Measurements from ENCODE around the gene SHISAL1. TPM values are rescaled to one million over a fixed set of nuclear protein-coding genes. Genes with fewer than 3 reads are reported as not detected.

The SHISAL1 gene
- total and polyA plus RNA-seq, 11 donors: 0.32 to 1.5 (median 0.85) TPM

GRCh38 chr22:44270556-44270880, 42.2 kb downstream of the SHISAL1 start:
- WGBS, 4 donors: 85 to 92% (median 89%) methylated on average over 8 to 9 of the region's 9 CpGs
- peaks cover 0 to 4% (median 0%) of the 10 kb centered on the region in 9 donors for H3K27me3 ChIP-seq

GRCh38 chr22:44269757-44270555, 42.8 kb downstream of the SHISAL1 start:
- Histone ChIP-seq H3K4me1 (peaks cover 0 to 6% (median 0%) of the 10 kb centered on the region in 12 donors), H3K36me3 (no peaks in the 10 kb centered on the region), H3K27ac (no peak overlapping the region), H3K9me3 (no peaks in the 10 kb centered on the region), H3K4me3 (no peak overlapping the region), H3K27me3 (peaks cover 0 to 4% (median 0%) of the 10 kb centered on the region in 9 donors)
- 77 to 84% (median 80%) methylated on average over 17 of the region's 17 CpGs for WGBS, 4 donors
- ATAC-seq: peak in 1 of 4 donors; percentile 7
- peak in 3 of 5 donors; percentile 10 to 39 (median 13) for DNase-seq
- intact Hi-C loops (cut with DNase I): no loop called here
- TF ChIP-seq CTCF (IDR thresholded peaks at IDR 0.05) (no peak), POLR2A (IDR thresholded peaks at IDR 0.05) (no peak)

More at GRCh38 chr22:44270556-44270880, 42.2 kb downstream of the SHISAL1 start:
- no peaks in the 10 kb centered on the region for H3K36me3 ChIP-seq
- ATAC-seq (no peak), DNase-seq (peak in 3 of 5 donors; percentile 9 to 26 (median 15))
- H3K9me3 ChIP-seq: no peaks in the 10 kb centered on the region
- H3K4me1 ChIP-seq: peaks cover 0 to 6% (median 0%) of the 10 kb centered on the region in 12 donors
- TF ChIP-seq CTCF (IDR thresholded peaks at IDR 0.05) (no peak), POLR2A (IDR thresholded peaks at IDR 0.05) (no peak)
- no peak overlapping the region for H3K4me3 ChIP-seq
- no peak overlapping the region for H3K27ac ChIP-seq
- intact Hi-C loops (cut with DNase I): no loop called here

- ATAC-seq (no peak), DNase-seq (peak in 1 of 5 donors; percentile 0)
- peaks cover 0 to 4% (median 0%) of the 10 kb centered on the region in 9 donors for H3K27me3 ChIP-seq
- TF ChIP-seq POLR2A (IDR thresholded peaks at IDR 0.05) (no peak), CTCF (IDR thresholded peaks at IDR 0.05) (no peak)
- intact Hi-C loops (cut with DNase I): no loop called here
- 78 to 95% (median 81%) methylated on average over 5 of the region's 5 CpGs for WGBS, 4 donors
- H3K27ac ChIP-seq: no peak overlapping the region
- no peak overlapping the region for H3K4me3 ChIP-seq
- no peaks in the 10 kb centered on the region for H3K9me3 ChIP-seq
- no peaks in the 10 kb centered on the region for H3K36me3 ChIP-seq
- peaks cover 0 to 6% (median 0%) of the 10 kb centered on the region in 12 donors for H3K4me1 ChIP-seq
Observed at GRCh38 chr22:44269117-44269498, 43.6 kb downstream of the SHISAL1 start.

DNA sequence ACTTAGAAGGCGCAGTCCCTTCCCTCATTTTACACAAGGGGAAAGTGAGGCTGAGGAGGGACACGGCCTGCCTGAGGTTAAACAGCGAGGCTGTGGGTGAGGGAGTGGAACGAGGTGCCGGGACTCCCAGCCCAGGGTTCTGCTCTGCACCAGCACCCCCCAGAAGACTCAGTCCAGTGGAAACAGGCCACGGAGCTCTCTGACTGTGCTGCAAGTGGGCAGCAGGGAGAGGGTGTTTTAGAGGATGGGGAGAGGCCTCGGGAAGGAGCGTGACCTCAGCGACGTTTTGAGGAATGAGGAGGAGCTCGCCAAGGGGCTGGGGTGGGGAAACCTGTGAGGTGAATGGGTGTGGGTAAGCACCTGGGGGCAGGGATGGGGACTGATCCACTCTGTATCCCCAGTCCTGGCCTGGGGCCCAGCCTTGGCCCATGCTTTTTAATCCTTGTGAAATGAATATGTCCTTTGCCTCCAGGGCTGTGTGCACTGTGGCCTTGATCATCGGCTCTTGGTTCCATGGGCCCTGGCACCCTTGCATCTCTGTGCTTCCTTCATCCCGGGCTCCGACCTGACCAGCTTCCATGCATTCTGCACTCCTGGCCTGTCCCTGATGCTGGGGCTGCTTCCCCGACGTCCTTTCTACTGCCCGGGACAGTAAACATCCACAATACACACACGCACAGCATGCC, 44.2 kb downstream of the SHISAL1 start:
- H3K27me3 ChIP-seq: peaks cover 0 to 4% (median 0%) of the 10 kb centered on the region in 9 donors
- ATAC-seq (no peak), DNase-seq (peak in 2 of 5 donors; percentile 22 to 45)
- H3K4me1 ChIP-seq: peaks cover 0 to 6% (median 0%) of the 10 kb centered on the region in 12 donors
- H3K9me3 ChIP-seq: no peaks in the 10 kb centered on the region
- no peak overlapping the region for H3K27ac ChIP-seq
- TF ChIP-seq CTCF (IDR thresholded peaks at IDR 0.05) (no peak), POLR2A (IDR thresholded peaks at IDR 0.05) (no peak)
- intact Hi-C loops (cut with DNase I): no loop called here
- H3K4me3 ChIP-seq: no peak overlapping the region
- H3K36me3 ChIP-seq: no peaks in the 10 kb centered on the region
- 82 to 91% (median 90%) methylated on average over 18 of the region's 18 CpGs for WGBS, 4 donors
